ENCODE results near the gene C2CD2L. TPM values are rescaled to one million over a fixed set of nuclear protein-coding genes. Genes with fewer than 3 reads are reported as not detected.

Gene C2CD2L
- total and polyA plus RNA-seq, 2 of the 13 experiments (the other 11 are each of a cell fraction or from before 2014, with no cell fraction given) = 3.7 to 5.5 TPM

- no peak for TF ChIP-seq MAFG (CRISPR knock-in tag; IDR thresholded peaks at IDR 0.05)
- 0 out of 2 replicates have a peak, but pooled peaks have one; percentile 49 for TF ChIP-seq MYNN (CRISPR knock-in tag; IDR thresholded peaks at IDR 0.05; ENCODE audit: low read depth)
- no peak for TF ChIP-seq ZNF7 (CRISPR knock-in tag; IDR thresholded peaks at IDR 0.05)
- TF ChIP-seq ZNF512B (CRISPR knock-in tag; IDR thresholded peaks at IDR 0.05; ENCODE audit: borderline replicate concordance) = no peak
- no peak for TF ChIP-seq GTF3A (CRISPR knock-in tag; conservative IDR thresholded peaks at IDR 0.05)
- peak; percentile 47 for TF ChIP-seq PATZ1 (CRISPR knock-in tag; IDR thresholded peaks at IDR 0.05)
- no peak; the same call in 1 of the 2 replicates for TF ChIP-seq ZNF512 (CRISPR knock-in tag; IDR thresholded peaks at IDR 0.05)
- no peak for TF ChIP-seq NFE2L2 (IDR thresholded peaks at IDR 0.05; ENCODE audit: low read length)
- TF ChIP-seq TBX2 (CRISPR knock-in tag; IDR thresholded peaks at IDR 0.05; ENCODE audit: borderline replicate concordance) = peak; percentile 46; the same call in 1 of the 2 replicates
- TF ChIP-seq ZSCAN25 (CRISPR knock-in tag; IDR thresholded peaks at IDR 0.05) = no peak
- no peak for TF ChIP-seq PRPF4 (IDR thresholded peaks at IDR 0.05; ENCODE audit: low read depth, low read length, poor library complexity, severe bottlenecking)
- peak; percentile 88 for TF ChIP-seq ZNF687 (CRISPR knock-in tag; IDR thresholded peaks at IDR 0.05)
- no peak for TF ChIP-seq SRSF9 (IDR thresholded peaks at IDR 0.05; ENCODE audit: borderline replicate concordance, insufficient read depth, low read depth, low read length, poor library complexity, severe bottlenecking)
- TF ChIP-seq CEBPB (IDR thresholded peaks at IDR 0.05; ENCODE audit: borderline replicate concordance, low read depth, low read length) = no peak
- TF ChIP-seq SP4 (CRISPR knock-in tag; IDR thresholded peaks at IDR 0.05) = peak; percentile 78
- no peak for TF ChIP-seq TCF7L2 (IDR thresholded peaks at IDR 0.05; ENCODE audit: low read depth, low read length)
- peak; percentile 50; the same call in 1 of the 2 replicates for TF ChIP-seq CREB1 (IDR thresholded peaks at IDR 0.05)
- peak; percentile 70 for TF ChIP-seq CREB1 (CRISPR knock-in tag; IDR thresholded peaks at IDR 0.05)
Measured at GRCh38 chr11:119067371-119068222, 39.5 kb upstream of the C2CD2L start, which contains the start of gene VPS11 (continued).

Measured in HepG2 (cell line).